ENCODE measurements around the gene TCFL5. TPM values are rescaled to one million over a fixed set of nuclear protein-coding genes. Genes with fewer than 3 reads are reported as not detected.

The TCFL5 gene
- polyA plus RNA-seq, 3 donors: 2.2 to 8.4 (median 5.1) TPM

DNA sequence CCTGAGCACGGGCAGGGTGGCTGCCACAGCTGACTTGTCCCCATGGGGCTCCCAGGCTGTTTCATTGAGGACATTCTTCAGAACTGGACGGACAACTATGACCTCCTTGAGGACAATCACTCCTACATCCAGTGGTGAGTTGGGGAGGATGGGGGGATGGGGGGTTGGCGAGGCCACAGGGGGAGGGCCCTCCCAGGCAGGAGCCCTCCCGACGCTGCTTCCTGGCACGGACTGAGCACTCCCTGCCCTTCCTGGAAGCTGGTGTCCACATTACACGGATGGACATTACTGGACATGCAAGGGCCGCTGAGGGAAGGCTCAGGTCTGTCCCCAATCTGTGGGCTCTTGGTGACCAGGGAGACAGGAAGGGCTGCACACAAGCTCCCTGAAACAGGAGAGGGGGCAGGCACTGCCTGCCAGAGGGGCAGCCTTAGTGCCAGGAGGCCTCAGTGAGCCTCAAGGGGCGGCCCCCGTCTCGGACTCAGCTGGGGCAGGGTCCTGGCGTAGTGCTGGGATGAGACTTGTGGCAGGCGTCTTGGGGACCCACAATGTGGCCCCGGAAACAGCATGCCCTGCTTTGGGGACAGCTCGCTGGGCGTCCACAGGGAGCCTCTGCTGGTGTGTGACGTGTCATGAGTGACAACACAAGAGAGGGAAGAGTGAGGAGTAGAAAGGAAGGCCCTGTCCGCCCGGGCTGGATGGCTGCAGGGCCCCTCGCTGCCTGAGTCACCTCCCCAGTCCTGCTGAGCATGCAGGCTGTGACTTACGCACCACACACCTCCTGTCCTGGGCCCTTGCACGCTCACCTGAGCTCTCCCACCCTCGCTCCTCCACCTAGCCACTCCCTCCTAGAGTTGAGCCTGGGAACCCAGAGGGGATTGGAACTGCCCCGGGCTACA lies 51.8 kb downstream of the TCFL5 start:
- WGBS, 3 donors: 89 to 93% (median 92%) methylated on average over 22 to 24 of the region's 24 CpGs
- no peak overlapping the region for H3K27ac ChIP-seq (ENCODE audit: low read depth, low read length)

DNA sequence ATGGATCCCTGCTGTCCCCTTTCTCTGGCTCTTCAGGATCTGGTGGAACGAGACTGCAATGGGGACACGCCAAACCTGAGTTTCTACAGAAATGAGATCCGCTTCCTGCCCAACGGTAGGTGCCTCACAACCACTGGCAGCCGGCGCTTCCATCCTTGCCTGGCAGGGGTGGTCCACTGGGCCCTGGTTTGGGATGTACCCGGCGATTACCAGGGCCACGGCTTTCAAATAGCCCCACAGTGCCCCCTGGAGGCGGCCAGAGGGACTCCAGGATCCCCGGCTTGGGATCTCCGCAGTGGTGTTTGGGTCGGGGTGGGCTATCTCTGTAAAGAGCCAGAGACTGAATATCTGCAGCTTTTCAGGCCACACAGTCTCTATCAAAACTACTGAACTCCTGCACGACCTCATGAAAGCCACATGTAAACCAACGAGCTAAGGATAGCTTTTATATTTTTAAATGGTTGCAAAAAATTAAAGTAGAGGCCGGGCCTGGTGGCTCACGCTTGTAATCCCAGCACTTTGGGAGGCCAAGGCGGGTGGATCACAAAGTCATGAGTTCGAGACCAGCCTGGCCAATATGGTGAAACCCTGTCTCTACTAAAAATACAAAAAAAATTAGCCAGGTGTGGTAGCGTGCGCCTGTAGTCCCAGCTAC lies 53.3 kb downstream of the TCFL5 start:
- WGBS, 3 donors: 42 to 44% (median 43%) methylated on average over 21 of the region's 21 CpGs
- no peak overlapping the region for H3K27ac ChIP-seq (ENCODE audit: low read depth, low read length)

GRCh38 chr20:62807444-62808210 lies 54.0 kb downstream of the TCFL5 start:
- no peak overlapping the region for H3K27ac ChIP-seq (ENCODE audit: low read depth, low read length)
- 88 to 89% (median 88%) methylated on average over 23 of the region's 23 CpGs for WGBS, 3 donors

DNA sequence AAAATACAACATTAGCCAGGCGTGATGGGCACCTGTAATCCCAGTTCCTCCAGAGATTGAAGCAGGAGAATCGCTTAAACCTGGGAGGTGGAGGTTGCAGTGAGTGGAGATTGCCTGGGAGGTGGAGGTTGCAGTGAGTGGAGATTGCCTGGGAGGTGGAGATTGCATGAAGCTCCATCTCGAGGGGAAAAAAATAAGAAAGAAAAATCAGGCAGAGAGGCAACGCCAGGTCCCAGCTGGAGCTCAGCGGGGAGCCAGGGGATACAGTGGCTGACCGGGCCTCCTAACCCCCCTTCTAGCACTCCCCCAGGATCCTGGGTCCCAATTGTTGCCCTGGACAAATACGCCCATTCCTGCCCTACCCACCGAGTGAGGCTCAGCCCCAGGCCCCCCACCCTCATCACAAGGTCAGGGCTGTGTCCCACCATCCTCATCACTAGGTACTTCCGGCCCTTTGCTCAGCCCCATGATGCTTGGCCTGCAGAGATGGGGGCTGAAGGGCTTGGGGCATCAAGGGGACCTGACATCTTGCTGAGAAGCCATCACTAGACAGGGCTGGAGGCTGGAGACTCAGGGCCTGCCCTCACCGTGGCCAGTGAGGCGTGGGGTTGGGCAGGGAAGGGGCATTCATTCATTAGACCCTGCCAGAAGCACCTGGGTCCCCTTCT lies 55.1 kb downstream of the TCFL5 start:
- 61 to 82% (median 78%) methylated on average over 11 of the region's 11 CpGs for WGBS, 3 donors

GRCh38 chr20:62805711-62806382 lies 55.8 kb downstream of the TCFL5 start:
- 13 to 40% (median 14%) methylated on average over 25 of the region's 25 CpGs for WGBS, 3 donors
- H3K27ac ChIP-seq (ENCODE audit: low read depth, low read length): no peak overlapping the region

More for the DNA sequence above, 55.1 kb downstream of the TCFL5 start:
- H3K27ac ChIP-seq (ENCODE audit: low read depth, low read length): no peak overlapping the region

DNA sequence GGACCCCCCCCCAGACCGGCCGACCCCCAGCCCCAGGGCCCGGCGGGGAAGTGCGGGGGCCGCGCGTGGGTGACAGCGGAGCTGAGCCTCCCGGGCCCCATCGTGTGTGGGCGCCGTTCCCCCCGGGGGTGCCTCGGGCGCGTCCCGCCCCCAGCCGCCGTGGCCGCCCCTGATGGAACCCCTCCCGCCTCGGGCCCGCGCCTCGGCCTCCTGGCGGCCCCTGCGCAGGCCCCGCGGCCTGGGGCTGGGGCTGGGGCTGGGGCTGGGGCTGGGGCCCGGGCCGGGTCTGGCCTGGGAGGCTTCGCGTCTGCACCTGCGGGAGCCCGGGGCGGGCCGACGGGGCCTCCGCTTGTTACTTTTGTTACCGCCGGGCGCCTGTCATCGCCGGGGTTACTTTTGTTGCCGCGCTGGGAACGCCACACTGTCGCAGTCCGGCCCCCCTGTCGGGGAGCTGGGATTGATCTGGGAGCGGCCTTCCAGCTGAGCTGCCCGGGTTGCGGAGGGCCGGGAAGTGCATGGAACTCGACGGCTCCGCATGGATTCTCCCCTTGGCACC lies 56.4 kb downstream of the TCFL5 start:
- WGBS, 3 donors: 0% methylated on average over 28 to 58 of the region's 58 CpGs
- H3K27ac ChIP-seq (ENCODE audit: low read depth, low read length): no peak overlapping the region

- no peak within 1 kb of the TSS for H3K27ac ChIP-seq (ENCODE audit: low read depth, low read length)
- 0 to 1% (median 0%) methylated on average over 40 to 70 of the region's 77 CpGs for WGBS, 3 donors
Observed at GRCh38 chr20:62804627-62805154, 56.9 kb downstream of the TCFL5 start, which contains the start of gene OGFR. TSS of gene OGFR (plus strand) at chr20:62804835. CDS start at chr20:62804860, 25 bp downstream.

- no peak overlapping the region for H3K27ac ChIP-seq (ENCODE audit: low read depth, low read length)
- 19 to 29% (median 20%) methylated on average over 19 to 25 of the region's 25 CpGs for WGBS, 3 donors
Observed at GRCh38 chr20:62804021-62804626, 57.5 kb downstream of the TCFL5 start.

GRCh38 chr20:62802026-62802712 lies 59.5 kb downstream of the TCFL5 start:
- H3K27ac ChIP-seq (ENCODE audit: low read depth, low read length): no peak overlapping the region
- 83 to 89% (median 86%) methylated on average over 22 of the region's 22 CpGs for WGBS, 3 donors

DNA sequence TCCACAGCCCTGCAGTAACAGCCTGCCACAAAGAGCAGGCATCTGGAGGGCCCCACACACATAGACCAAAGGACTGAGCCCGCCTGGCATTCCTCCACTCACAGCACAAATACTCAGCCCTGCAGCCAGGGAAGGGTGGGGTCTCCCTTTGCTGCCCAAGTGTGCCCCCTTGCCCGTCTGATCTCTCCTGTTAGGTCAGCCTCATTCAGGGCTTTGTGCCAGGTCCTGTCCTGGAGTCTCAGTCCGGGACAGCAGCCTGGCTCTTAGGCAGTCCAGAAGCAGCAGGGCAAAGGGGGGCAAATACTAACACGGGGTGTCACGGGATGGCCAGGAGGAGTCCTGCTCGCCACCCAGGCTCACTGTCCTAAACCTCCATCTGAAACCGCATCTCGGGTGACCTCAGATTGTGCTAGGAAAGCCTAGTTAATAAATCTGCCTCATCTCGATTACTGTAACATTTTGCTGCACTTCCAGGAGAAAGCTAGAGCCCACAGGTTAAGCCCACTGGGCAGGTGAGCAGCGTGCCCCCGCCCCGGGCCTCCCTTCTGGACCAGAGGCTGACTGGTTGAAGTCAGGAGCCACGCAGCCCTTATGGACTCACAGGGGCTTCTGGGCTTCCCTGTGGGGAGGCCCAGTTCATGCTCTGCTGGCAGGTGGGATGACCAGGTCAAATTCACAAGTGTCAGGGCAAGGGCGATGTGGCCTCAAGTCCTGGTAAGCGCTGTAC lies 60.2 kb downstream of the TCFL5 start:
- WGBS, 3 donors: 80 to 90% (median 87%) methylated on average over 15 of the region's 15 CpGs
- no peak overlapping the region for H3K27ac ChIP-seq (ENCODE audit: low read depth, low read length)

DNA sequence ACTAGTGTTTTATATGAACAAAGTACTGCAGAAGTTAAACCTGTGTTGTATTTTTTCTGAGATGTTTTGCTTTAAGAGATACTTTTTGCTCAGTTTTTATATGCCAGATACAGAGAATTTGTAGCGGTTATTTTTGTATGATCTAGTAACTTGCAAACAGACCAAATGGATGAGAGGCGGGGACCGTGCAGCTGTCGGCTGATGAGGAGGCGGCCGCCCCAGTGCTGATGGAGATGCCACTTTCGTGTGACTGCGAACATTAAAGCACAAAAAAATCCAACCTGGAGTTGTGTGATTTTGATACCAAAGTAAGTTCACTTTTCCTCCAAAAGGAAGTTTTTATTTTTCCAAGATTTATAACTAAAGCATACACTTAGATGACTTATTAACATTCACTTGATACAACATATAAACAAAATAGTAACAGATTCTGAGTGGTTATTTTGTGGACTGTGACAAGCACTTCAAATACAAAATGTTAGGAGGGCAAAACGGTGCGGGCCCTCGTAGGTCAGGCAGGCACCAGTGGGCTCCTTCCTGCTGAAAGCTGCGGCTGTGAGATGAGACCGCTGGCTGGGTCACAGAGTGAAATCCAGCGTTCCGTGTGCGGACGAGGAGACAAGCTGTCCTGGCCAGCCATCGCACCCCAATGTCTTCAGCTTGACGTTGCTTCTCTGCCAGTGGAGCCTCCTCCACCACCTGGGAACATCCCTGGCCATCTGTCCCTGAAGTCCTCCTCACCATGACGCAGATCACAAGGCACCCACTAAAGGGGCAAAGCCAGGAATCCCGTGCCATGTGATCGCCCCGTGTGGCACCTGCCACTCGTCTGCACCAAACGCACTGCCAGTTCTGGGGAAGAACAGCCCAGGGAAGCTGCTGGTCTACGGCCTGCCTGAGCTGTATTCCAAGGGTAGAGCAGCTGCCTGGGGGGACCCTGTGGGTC lies 61.0 kb downstream of the TCFL5 start:
- H3K27ac ChIP-seq (ENCODE audit: low read depth, low read length): no peak overlapping the region
- 89 to 91% (median 90%) methylated on average over 26 of the region's 26 CpGs for WGBS, 3 donors

DNA sequence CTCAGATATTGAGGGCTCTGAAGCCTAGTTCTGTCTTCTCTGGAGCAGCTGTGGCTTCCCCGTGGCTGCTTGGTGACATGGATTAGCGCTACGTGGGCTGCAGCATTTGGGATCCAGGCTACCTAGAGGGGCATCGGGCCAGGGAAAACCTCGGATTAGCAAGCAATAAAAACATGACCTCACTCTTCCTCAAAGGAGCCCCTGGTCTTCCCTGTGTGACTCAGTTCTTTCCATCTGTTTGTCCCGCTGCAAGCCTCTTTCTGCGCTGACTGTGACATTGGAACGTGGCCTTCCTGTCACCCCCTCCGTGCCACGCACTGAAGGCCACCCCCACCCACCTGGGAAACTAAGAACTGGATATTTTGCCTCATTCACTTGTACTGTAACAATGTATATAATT lies 61.7 kb downstream of the TCFL5 start:
- 89 to 93% (median 90%) methylated on average over 10 of the region's 10 CpGs for WGBS, 3 donors
- H3K27ac ChIP-seq (ENCODE audit: low read depth, low read length): no peak overlapping the region

DNA sequence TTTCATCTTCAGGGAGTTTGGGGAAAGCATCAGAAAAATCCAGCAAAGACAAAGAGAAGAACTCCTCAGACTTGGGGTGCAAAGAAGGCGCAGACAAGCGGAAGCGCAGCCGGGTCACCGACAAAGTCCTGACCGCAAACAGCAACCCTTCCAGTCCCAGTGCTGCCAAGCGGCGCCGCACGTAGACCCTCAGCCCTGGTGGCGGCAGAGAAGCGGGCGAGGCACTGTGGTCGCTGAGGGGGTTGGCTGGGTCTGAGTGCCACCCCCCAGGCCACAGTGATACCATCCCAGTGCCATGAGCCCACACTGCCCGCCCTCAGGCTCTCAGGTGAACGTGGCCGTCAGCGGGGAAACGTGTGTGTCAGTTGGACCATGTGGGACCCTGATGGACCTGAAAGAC lies 62.2 kb downstream of the TCFL5 start:
- H3K27ac ChIP-seq (ENCODE audit: low read depth, low read length): no peak overlapping the region
- 95 to 98% (median 96%) methylated on average over 19 of the region's 19 CpGs for WGBS, 3 donors

DNA sequence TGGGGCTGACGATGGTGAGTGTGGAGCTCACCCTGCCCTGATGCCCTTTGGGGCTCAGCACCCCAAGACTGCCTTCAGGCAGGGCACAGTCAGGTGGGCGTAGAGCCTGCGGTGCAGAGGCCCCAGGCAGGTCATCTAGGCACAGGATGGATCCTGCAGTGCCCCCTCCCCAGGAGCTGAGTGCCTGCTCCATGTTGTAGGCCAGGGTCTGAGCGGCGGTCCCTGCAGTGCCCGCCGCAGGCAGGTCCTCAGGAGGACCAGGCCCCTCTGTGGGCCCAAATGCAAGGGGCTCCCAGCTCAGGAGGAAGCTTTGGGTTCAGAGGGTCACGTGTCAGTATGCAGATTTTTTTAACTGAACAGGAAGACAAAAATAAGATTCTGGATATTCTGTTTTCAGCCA lies 62.6 kb downstream of the TCFL5 start:
- 89 to 92% (median 92%) methylated on average over 8 of the region's 8 CpGs for WGBS, 3 donors
- H3K27ac ChIP-seq (ENCODE audit: low read depth, low read length): no peak overlapping the region

Data from adipose tissue (tissue), 3 donors.